PC-9 (cell line): ENCODE data around the gene HIPK1.

ENCODE experiments used
- EZH2 ChIP-seq: fragments of 200-600 bp; sonication (generic); IDR thresholded peaks from 2 replicates; pipeline ENCODE4 v1.8.0; 2017; ENCODE audit warnings: antibody characterized with exemption, low read depth
- TF ChIP-seq, protein P1 (sequence below): fragments of 200-600 bp; sonication (generic); conservative IDR thresholded peaks from 2 replicates; pipeline ENCODE4 v1.6.1; 2017; ENCODE audit warnings: mixed run types, antibody characterized with exemption, mild to moderate bottlenecking, moderate library complexity

DNA sequence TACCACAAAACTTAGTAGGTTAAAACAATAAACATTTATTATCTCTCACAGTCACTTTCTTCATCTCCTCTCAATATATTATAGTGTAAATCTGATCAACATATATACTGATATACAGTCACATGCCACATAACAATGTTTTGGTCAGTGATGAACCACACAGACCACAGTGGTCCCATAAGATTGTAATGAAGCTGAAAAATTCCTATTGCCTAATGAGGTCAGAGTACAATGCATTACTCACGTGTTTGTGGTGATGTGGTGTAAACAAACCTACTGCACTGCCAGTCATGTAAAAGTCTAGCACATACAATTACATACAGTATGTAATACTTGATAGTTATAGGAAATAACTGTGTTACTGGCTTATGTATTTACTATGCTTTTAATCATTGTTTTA, 80.3 kb downstream of the HIPK1 start:
- TF ChIP-seq, protein P1, sequence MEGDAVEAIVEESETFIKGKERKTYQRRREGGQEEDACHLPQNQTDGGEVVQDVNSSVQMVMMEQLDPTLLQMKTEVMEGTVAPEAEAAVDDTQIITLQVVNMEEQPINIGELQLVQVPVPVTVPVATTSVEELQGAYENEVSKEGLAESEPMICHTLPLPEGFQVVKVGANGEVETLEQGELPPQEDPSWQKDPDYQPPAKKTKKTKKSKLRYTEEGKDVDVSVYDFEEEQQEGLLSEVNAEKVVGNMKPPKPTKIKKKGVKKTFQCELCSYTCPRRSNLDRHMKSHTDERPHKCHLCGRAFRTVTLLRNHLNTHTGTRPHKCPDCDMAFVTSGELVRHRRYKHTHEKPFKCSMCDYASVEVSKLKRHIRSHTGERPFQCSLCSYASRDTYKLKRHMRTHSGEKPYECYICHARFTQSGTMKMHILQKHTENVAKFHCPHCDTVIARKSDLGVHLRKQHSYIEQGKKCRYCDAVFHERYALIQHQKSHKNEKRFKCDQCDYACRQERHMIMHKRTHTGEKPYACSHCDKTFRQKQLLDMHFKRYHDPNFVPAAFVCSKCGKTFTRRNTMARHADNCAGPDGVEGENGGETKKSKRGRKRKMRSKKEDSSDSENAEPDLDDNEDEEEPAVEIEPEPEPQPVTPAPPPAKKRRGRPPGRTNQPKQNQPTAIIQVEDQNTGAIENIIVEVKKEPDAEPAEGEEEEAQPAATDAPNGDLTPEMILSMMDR: no peak
- TF ChIP-seq EZH2: no peak
